Esophagus muscularis mucosa (tissue), 4 donors: ENCODE measurements around the gene RBM20.

Source experiments
- EP300 ChIP-seq: sonication (generic); formaldehyde crosslinking; IDR thresholded peaks from one replicate; pipeline ENCODE4 v1.6.1; 2017; ENCODE audit warnings: antibody characterized with exemption
- POLR2A ChIP-seq: fragments of 450-650 bp; IDR thresholded peaks from one replicate; pipeline ENCODE4 v1.6.1; 2017; ENCODE audit warnings: antibody characterized with exemption, moderate library complexity, mild to moderate bottlenecking, low read depth
- POLR2AphosphoS5 ChIP-seq, 2 donors: sonication (generic); formaldehyde crosslinking; IDR thresholded peaks; one replicate each; pipeline ENCODE4 v1.6.1; 2017; ENCODE audit warnings: antibody characterized with exemption in 2 of 2
- TF ChIP-seq, protein P1 (sequence below), 3 experiments: fragments of 200-600 bp in 2 of 3; fragments of 450-650 bp in 1 of 3; sonication (generic) in 2 of 3; IDR thresholded peaks; one replicate each; pipeline ENCODE4 v1.5.1; 2017 to 2019; ENCODE audit warnings: antibody characterized with exemption in 3 of 3, mild to moderate bottlenecking in 2 of 3, moderate library complexity in 1 of 3

DNA sequence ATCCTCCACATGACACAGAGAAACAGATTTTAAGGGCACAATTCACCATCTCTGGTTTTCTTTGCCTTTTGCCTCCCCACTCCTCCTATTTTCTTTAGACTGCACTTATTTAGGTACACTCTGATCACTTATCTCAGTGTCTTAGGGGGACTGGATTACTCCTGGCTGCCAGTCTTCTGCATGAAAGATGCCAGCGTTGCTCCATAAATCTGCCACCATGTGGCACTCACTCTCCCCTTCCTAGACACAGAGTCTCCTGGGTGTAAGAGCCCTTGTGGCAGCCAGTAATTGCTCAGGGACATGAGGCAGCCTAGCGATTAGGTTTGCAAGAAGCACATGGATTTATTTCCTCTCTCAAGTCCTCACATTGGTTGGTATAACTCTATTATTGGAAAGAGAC is 34.5 kb upstream of the RBM20 start:
- TF ChIP-seq POLR2AphosphoS5 (IDR thresholded peaks at IDR 0.05) (no peak), POLR2A (no peak), EP300 (no peak)
- TF ChIP-seq, protein P1, sequence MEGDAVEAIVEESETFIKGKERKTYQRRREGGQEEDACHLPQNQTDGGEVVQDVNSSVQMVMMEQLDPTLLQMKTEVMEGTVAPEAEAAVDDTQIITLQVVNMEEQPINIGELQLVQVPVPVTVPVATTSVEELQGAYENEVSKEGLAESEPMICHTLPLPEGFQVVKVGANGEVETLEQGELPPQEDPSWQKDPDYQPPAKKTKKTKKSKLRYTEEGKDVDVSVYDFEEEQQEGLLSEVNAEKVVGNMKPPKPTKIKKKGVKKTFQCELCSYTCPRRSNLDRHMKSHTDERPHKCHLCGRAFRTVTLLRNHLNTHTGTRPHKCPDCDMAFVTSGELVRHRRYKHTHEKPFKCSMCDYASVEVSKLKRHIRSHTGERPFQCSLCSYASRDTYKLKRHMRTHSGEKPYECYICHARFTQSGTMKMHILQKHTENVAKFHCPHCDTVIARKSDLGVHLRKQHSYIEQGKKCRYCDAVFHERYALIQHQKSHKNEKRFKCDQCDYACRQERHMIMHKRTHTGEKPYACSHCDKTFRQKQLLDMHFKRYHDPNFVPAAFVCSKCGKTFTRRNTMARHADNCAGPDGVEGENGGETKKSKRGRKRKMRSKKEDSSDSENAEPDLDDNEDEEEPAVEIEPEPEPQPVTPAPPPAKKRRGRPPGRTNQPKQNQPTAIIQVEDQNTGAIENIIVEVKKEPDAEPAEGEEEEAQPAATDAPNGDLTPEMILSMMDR (IDR thresholded peaks at IDR 0.05), result no peak
